Measurements from ENCODE around the gene KRTAP5-4. TPM values are rescaled to one million over a fixed set of nuclear protein-coding genes. Genes with fewer than 3 reads are reported as not detected.
"Not testable (repeated sequence)": the region's sequence is repeated elsewhere in the genome, so short reads cannot be mapped to it uniquely, and the experiment has no call there.

The KRTAP5-4 gene
- total RNA-seq, 1 donor: not detected

- no peaks in the 10 kb centered on the region for H3K36me3 ChIP-seq (ENCODE audit: insufficient read depth, low read length)
- H3K9me3 ChIP-seq (ENCODE audit: low read depth, low read length): no peaks in the 10 kb centered on the region
- H3K27me3 ChIP-seq (ENCODE audit: insufficient read depth, low read length): peaks cover 17% of the 10 kb centered on the region
- H3K79me2 ChIP-seq (ENCODE audit: insufficient read depth, low read length): no peaks in the 10 kb centered on the region
- no peak for DNase-seq (ENCODE audit: insufficient read length, low spot score, missing footprints)
- H3K4me2 ChIP-seq (ENCODE audit: insufficient read depth, low read length): no peak within 1 kb of the TSS
- no peaks in the 10 kb centered on the region for H3K4me1 ChIP-seq (ENCODE audit: insufficient read depth, low read length)
- TF ChIP-seq CTCF (IDR thresholded peaks at IDR 0.05; ENCODE audit: extremely low read depth, low read depth, low read length): no peak
- H4K20me1 ChIP-seq (ENCODE audit: insufficient read depth, low read length): no peaks in the 10 kb centered on the region
- no peak within 1 kb of the TSS for H2AFZ ChIP-seq (ENCODE audit: low read length)
- no peak within 1 kb of the TSS for H3K4me3 ChIP-seq (ENCODE audit: insufficient read depth, low read length)
- no peak within 1 kb of the TSS for H3K27ac ChIP-seq (ENCODE audit: low read depth, low read length)
Observed at GRCh38 chr11:1608363-1608762, 13.6 kb downstream of the KRTAP5-4 start, which contains the start of gene KRTAP5-3. KRTAP5-3 (minus strand) TSS chr11:1608463; CDS start chr11:1608385, 78 bp downstream.

- H3K27me3 ChIP-seq (ENCODE audit: insufficient read depth, low read length): peaks cover 17% of the 10 kb centered on the region
- not testable (repeated sequence) for H3K79me2 ChIP-seq (ENCODE audit: insufficient read depth, low read length); H3K9me3 ChIP-seq (ENCODE audit: low read depth, low read length); H3K36me3 ChIP-seq (ENCODE audit: insufficient read depth, low read length); H3K4me2 ChIP-seq (ENCODE audit: insufficient read depth, low read length); H4K20me1 ChIP-seq (ENCODE audit: insufficient read depth, low read length); H3K27ac ChIP-seq (ENCODE audit: low read depth, low read length); H2AFZ ChIP-seq (ENCODE audit: low read length); H3K4me1 ChIP-seq (ENCODE audit: insufficient read depth, low read length); H3K4me3 ChIP-seq (ENCODE audit: insufficient read depth, low read length); DNase-seq (ENCODE audit: insufficient read length, low spot score, missing footprints)
Observed at GRCh38 chr11:1607901-1608300, 14.0 kb downstream of the KRTAP5-4 start.

- H3K79me2 ChIP-seq (ENCODE audit: insufficient read depth, low read length); H3K36me3 ChIP-seq (ENCODE audit: insufficient read depth, low read length); H3K4me2 ChIP-seq (ENCODE audit: insufficient read depth, low read length); DNase-seq (ENCODE audit: insufficient read length, low spot score, missing footprints); H3K27ac ChIP-seq (ENCODE audit: low read depth, low read length); H2AFZ ChIP-seq (ENCODE audit: low read length); H3K4me3 ChIP-seq (ENCODE audit: insufficient read depth, low read length); H4K20me1 ChIP-seq (ENCODE audit: insufficient read depth, low read length); H3K9me3 ChIP-seq (ENCODE audit: low read depth, low read length); H3K4me1 ChIP-seq (ENCODE audit: insufficient read depth, low read length): not testable (repeated sequence)
- H3K27me3 ChIP-seq (ENCODE audit: insufficient read depth, low read length): peaks cover 17% of the 10 kb centered on the region
Observed at GRCh38 chr11:1607156-1607845, 14.6 kb downstream of the KRTAP5-4 start.

GRCh38 chr11:1605923-1606322 is 16.0 kb downstream of the KRTAP5-4 start:
- H3K4me3 ChIP-seq (ENCODE audit: insufficient read depth, low read length); H4K20me1 ChIP-seq (ENCODE audit: insufficient read depth, low read length); H2AFZ ChIP-seq (ENCODE audit: low read length); H3K4me2 ChIP-seq (ENCODE audit: insufficient read depth, low read length); H3K79me2 ChIP-seq (ENCODE audit: insufficient read depth, low read length); H3K4me1 ChIP-seq (ENCODE audit: insufficient read depth, low read length); H3K36me3 ChIP-seq (ENCODE audit: insufficient read depth, low read length); H3K27ac ChIP-seq (ENCODE audit: low read depth, low read length); DNase-seq (ENCODE audit: insufficient read length, low spot score, missing footprints); H3K9me3 ChIP-seq (ENCODE audit: low read depth, low read length): not testable (repeated sequence)
- H3K27me3 ChIP-seq (ENCODE audit: insufficient read depth, low read length): peaks cover 23% of the 10 kb centered on the region

- Histone ChIP-seq H4K20me1 (ENCODE audit: insufficient read depth, low read length) (no peaks in the 10 kb centered on the region), H3K4me1 (ENCODE audit: insufficient read depth, low read length) (no peaks in the 10 kb centered on the region), H3K27me3 (ENCODE audit: insufficient read depth, low read length) (peaks cover 29% of the 10 kb centered on the region), H3K79me2 (ENCODE audit: insufficient read depth, low read length) (no peaks in the 10 kb centered on the region), H3K4me3 (ENCODE audit: insufficient read depth, low read length) (no peak overlapping the region), H3K36me3 (ENCODE audit: insufficient read depth, low read length) (no peaks in the 10 kb centered on the region), H3K9me3 (ENCODE audit: low read depth, low read length) (no peaks in the 10 kb centered on the region), H2AFZ (ENCODE audit: low read length) (no peak overlapping the region), H3K27ac (ENCODE audit: low read depth, low read length) (no peak overlapping the region), H3K4me2 (ENCODE audit: insufficient read depth, low read length) (no peak overlapping the region)
- no peak for TF ChIP-seq CTCF (IDR thresholded peaks at IDR 0.05; ENCODE audit: extremely low read depth, low read depth, low read length)
- DNase-seq (ENCODE audit: insufficient read length, low spot score, missing footprints): no peak
Observed at GRCh38 chr11:1604711-1605110, 17.2 kb downstream of the KRTAP5-4 start.

Data from osteoblast (primary cell).